Fibroblast of lung (primary cell): ENCODE data around the gene ABCA2.

Experiments used
- EZH2 ChIP-seq: IDR thresholded peaks from 2 replicates; pipeline ENCODE4 v1.5.1; 2012; ENCODE audit warnings: low read length, control low read depth, mild to moderate bottlenecking; ENCODE audit errors: missing control alignments
- TF ChIP-seq, protein P1 (sequence below), 2 donors: IDR thresholded peaks in 1 of 2; conservative IDR thresholded peaks in 1 of 2; 1 replicate in 1 of 2; 2 replicates in 1 of 2; pipeline ENCODE4 v1.5.1; 2011 to 2012; ENCODE audit warnings: low read length in 2 of 2, control low read depth in 1 of 2, inconsistent platforms in 1 of 2, low read depth in 1 of 2, mild to moderate bottlenecking in 1 of 2

GRCh38 chr9:137037483-137037882, 9.4 kb upstream of the ABCA2 start:
- TF ChIP-seq, protein P1, sequence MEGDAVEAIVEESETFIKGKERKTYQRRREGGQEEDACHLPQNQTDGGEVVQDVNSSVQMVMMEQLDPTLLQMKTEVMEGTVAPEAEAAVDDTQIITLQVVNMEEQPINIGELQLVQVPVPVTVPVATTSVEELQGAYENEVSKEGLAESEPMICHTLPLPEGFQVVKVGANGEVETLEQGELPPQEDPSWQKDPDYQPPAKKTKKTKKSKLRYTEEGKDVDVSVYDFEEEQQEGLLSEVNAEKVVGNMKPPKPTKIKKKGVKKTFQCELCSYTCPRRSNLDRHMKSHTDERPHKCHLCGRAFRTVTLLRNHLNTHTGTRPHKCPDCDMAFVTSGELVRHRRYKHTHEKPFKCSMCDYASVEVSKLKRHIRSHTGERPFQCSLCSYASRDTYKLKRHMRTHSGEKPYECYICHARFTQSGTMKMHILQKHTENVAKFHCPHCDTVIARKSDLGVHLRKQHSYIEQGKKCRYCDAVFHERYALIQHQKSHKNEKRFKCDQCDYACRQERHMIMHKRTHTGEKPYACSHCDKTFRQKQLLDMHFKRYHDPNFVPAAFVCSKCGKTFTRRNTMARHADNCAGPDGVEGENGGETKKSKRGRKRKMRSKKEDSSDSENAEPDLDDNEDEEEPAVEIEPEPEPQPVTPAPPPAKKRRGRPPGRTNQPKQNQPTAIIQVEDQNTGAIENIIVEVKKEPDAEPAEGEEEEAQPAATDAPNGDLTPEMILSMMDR (conservative IDR thresholded peaks at IDR 0.05 in 1 of 2, IDR thresholded peaks at IDR 0.05 in 1 of 2; ENCODE audit: low read depth in 1 of 2, low read length in 2 of 2): no peak
- no peak for TF ChIP-seq EZH2
